Vein endothelial cell (primary cell): ENCODE results near the gene HDGF. TPM values are rescaled to one million over a fixed set of nuclear protein-coding genes. Genes with fewer than 3 reads are reported as not detected.

ENCODE experiments used
- total RNA-seq: library from RNA; depleted of rRNA; stranded (reverse); fragments of >200 nt; gene quantifications from 2 replicates; pipeline ENCODE4 v1.2.3, GENCODE V29; 2012

HDGF gene
- 214 and 234 TPM in 2 replicates for total RNA-seq

GRCh38 chr1:156751451-156751756, at the start of gene HDGF:
HDGF (minus strand) TSS chr1:156751675; CDS start chr1:156751429, 246 bp downstream.

GRCh38 chr1:156767101-156767878, 15.8 kb upstream of the HDGF start, which contains the start of gene PRCC:
PRCC (plus strand) TSS chr1:156767535; CDS start chr1:156767772, 237 bp downstream.

GRCh38 chr1:156740741-156741480, 10.6 kb downstream of the HDGF start, which contains the start of gene MRPL24:
MRPL24 (minus strand) TSS chr1:156741088; CDS start chr1:156738704, 2,384 bp downstream.

GRCh38 chr1:156728599-156729462, 22.6 kb downstream of the HDGF start, which contains the start of gene ISG20L2:
ISG20L2 (minus strand) TSS chr1:156728766; CDS start chr1:156727652, 1,114 bp downstream.

GRCh38 chr1:156727926-156728598, 23.4 kb downstream of the HDGF start, which contains the start of gene METTL25B:
METTL25B (plus strand) TSS chr1:156728469; CDS start chr1:156729105, 636 bp downstream.

GRCh38 chr1:156705321-156705917, 46.1 kb downstream of the HDGF start, which contains the start of gene CRABP2:
CRABP2 (minus strand) TSS chr1:156705583; CDS start chr1:156705446, 137 bp downstream.

Other genes starting within 250 kb of the HDGF start
- 19.6 and 21.5 TPM in 2 replicates for gene IQGAP3, start 179.1 kb downstream of the HDGF start, total RNA-seq
- gene TTC24, start 172.0 kb downstream of the HDGF start, total RNA-seq: not detected in 2 replicates
- gene NAXE, start 159.9 kb downstream of the HDGF start, total RNA-seq: 73.1 and 110 TPM in 2 replicates
- gene GPATCH4, start 150.2 kb downstream of the HDGF start, total RNA-seq: 20.6 and 26.7 TPM in 2 replicates
- not detected in 2 replicates for gene HAPLN2, start 132.3 kb downstream of the HDGF start, total RNA-seq
- gene BCAN, start 109.6 kb downstream of the HDGF start, total RNA-seq: 0.10 TPM in 1 of 2 replicates, not detected in the other
- gene NES, start 74.3 kb downstream of the HDGF start, total RNA-seq: 81.7 and 150 TPM in 2 replicates
- gene CRABP2, start 46.1 kb downstream of the HDGF start, total RNA-seq: 0.65 TPM in 1 of 2 replicates, not detected in the other
- gene METTL25B, start 23.2 kb downstream of the HDGF start, total RNA-seq: 7.0 and 14.7 TPM in 2 replicates
- gene ISG20L2, start 22.9 kb downstream of the HDGF start, total RNA-seq: 34.0 and 45.1 TPM in 2 replicates
- 29.1 and 34.1 TPM in 2 replicates for gene MRPL24, start 10.6 kb downstream of the HDGF start, total RNA-seq
- 26.5 and 35.3 TPM in 2 replicates for gene PRCC, start 15.9 kb upstream of the HDGF start, total RNA-seq
- 0.33 TPM in 1 of 2 replicates, not detected in the other for gene SH2D2A, start 65.2 kb upstream of the HDGF start, total RNA-seq
- gene INSRR, start 107.4 kb upstream of the HDGF start, total RNA-seq: not detected in 2 replicates
- not detected in 2 replicates for gene NTRK1, start 109.2 kb upstream of the HDGF start, total RNA-seq
- 46.9 and 49.6 TPM in 2 replicates for gene PEAR1, start 142.0 kb upstream of the HDGF start, total RNA-seq
- gene LRRC71, start 169.0 kb upstream of the HDGF start, total RNA-seq: 0.19 and 0.33 TPM in 2 replicates